Measurements from ENCODE around the gene DLX1. TPM values are rescaled to one million over a fixed set of nuclear protein-coding genes. Genes with fewer than 3 reads are reported as not detected.
"Not testable (repeated sequence)": the region's sequence is repeated elsewhere in the genome, so short reads cannot be mapped to it uniquely, and the experiment has no call there.

Gene DLX1
- total RNA-seq, 4 donors from 2014 or later: 0.23 to 1.4 (median 0.79) TPM

GRCh38 chr2:172050479-172051125 is 34.7 kb upstream of the DLX1 start:
- no peak for DNase-seq (ENCODE audit: low spot score in 2 of 2)
- WGBS, 2 donors: 80 to 84% methylated on average over 1 of the region's 1 CpG
- no peak overlapping the region for H3K4me3 ChIP-seq (ENCODE audit: low read depth, poor library complexity, severe bottlenecking)
- no peak for TF ChIP-seq POLR2A (IDR thresholded peaks at IDR 0.05)
- TF ChIP-seq, protein P1, sequence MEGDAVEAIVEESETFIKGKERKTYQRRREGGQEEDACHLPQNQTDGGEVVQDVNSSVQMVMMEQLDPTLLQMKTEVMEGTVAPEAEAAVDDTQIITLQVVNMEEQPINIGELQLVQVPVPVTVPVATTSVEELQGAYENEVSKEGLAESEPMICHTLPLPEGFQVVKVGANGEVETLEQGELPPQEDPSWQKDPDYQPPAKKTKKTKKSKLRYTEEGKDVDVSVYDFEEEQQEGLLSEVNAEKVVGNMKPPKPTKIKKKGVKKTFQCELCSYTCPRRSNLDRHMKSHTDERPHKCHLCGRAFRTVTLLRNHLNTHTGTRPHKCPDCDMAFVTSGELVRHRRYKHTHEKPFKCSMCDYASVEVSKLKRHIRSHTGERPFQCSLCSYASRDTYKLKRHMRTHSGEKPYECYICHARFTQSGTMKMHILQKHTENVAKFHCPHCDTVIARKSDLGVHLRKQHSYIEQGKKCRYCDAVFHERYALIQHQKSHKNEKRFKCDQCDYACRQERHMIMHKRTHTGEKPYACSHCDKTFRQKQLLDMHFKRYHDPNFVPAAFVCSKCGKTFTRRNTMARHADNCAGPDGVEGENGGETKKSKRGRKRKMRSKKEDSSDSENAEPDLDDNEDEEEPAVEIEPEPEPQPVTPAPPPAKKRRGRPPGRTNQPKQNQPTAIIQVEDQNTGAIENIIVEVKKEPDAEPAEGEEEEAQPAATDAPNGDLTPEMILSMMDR (IDR thresholded peaks at IDR 0.05): no peak
- intact Hi-C loops (cut with DNase I; ENCODE audit: low total_unique reads): no loop called here

- WGBS, 2 donors: 55 to 67% methylated on average over 4 of the region's 4 CpGs
- no peak for DNase-seq (ENCODE audit: low spot score in 2 of 2)
- no peak overlapping the region for H3K4me3 ChIP-seq (ENCODE audit: low read depth, poor library complexity, severe bottlenecking)
- TF ChIP-seq, protein P1 (IDR thresholded peaks at IDR 0.05): no peak
- TF ChIP-seq POLR2A (IDR thresholded peaks at IDR 0.05): no peak
- intact Hi-C loops (cut with DNase I; ENCODE audit: low total_unique reads): no loop called here
Measured at GRCh38 chr2:172052000-172052983, 33.0 kb upstream of the DLX1 start.

DNA sequence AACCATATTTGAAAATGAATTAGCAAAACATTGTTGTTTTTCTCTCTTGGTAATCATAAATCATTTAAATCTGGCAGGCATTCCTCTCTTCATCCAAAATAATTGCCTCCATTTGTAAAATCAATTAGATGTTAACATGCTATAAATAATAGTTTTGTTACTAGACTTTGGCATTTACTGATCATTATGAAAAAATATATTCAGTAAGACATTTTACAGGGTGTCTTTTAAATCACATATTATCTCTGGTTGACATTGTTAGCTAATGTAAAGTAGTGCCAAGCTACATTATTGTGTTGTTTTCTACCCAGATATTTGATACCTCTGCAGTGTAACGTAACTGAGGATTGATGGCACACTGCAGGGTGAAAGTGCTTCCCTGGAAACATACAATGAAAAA is 31.8 kb upstream of the DLX1 start:
- no peak overlapping the region for H3K4me3 ChIP-seq (ENCODE audit: low read depth, poor library complexity, severe bottlenecking)
- intact Hi-C loops (cut with DNase I; ENCODE audit: low total_unique reads): no loop called here
- DNase-seq (ENCODE audit: low spot score in 2 of 2): no peak
- TF ChIP-seq POLR2A (IDR thresholded peaks at IDR 0.05): no peak
- TF ChIP-seq, protein P1 (IDR thresholded peaks at IDR 0.05): no peak
- WGBS, 2 donors: 79 to 93% methylated on average over 1 of the region's 1 CpG

GRCh38 chr2:172056293-172056692 is 29.0 kb upstream of the DLX1 start:
- intact Hi-C loops (cut with DNase I; ENCODE audit: low total_unique reads): no loop called here
- DNase-seq (ENCODE audit: low spot score in 2 of 2): no peak

GRCh38 chr2:172058660-172059059 is 26.6 kb upstream of the DLX1 start:
- TF ChIP-seq, protein P1 (IDR thresholded peaks at IDR 0.05): no peak
- WGBS, 2 donors: 97% methylated on average over 5 of the region's 5 CpGs
- no peak for DNase-seq (ENCODE audit: low spot score in 2 of 2)
- H3K4me3 ChIP-seq (ENCODE audit: low read depth, poor library complexity, severe bottlenecking): no peak overlapping the region
- intact Hi-C loops (cut with DNase I; ENCODE audit: low total_unique reads): no loop called here

More at GRCh38 chr2:172056293-172056692, 29.0 kb upstream of the DLX1 start:
- TF ChIP-seq, protein P1 (IDR thresholded peaks at IDR 0.05): no peak
- TF ChIP-seq POLR2A (IDR thresholded peaks at IDR 0.05): no peak
- no peak overlapping the region for H3K4me3 ChIP-seq (ENCODE audit: low read depth, poor library complexity, severe bottlenecking)
- 95 to 100% methylated on average over 2 of the region's 2 CpGs for WGBS, 2 donors

DNA sequence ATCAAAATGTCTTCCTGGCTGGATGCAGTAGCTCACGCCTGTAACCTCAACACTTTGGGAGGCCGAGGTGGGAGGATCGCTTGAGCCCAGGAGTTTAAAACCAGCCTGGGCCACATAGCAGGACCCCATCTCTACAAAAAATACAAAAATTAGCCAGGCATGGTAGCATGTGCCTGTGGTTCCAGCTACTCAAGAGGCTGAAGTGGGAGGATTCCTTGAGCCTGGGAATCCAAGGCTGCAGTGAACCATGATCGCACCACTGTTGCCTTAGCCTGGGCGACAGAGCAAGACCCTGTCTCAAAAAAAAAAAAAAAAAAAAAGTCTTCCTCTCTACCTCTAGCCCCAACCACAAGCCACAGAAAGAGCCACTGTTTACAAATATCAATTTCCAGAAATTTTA is 25.2 kb upstream of the DLX1 start:
- DNase-seq (ENCODE audit: low spot score in 2 of 2); H3K4me3 ChIP-seq (ENCODE audit: low read depth, poor library complexity, severe bottlenecking); intact Hi-C loops (cut with DNase I; ENCODE audit: low total_unique reads): not testable (repeated sequence)
- 95 to 97% methylated on average over 5 of the region's 5 CpGs for WGBS, 2 donors

Data from lower leg skin (tissue), 4 donors.